HCT116 (cell line): Measurements from ENCODE around the gene TIMP4. TPM values are rescaled to one million over a fixed set of nuclear protein-coding genes. Genes with fewer than 3 reads are reported as not detected.

Experiments used
- ATAC-seq: fragments of 200-7000 bp; cut with Tn5 transposase; 2 replicates; pipeline ENCODE4 v1.9.1; 2020; ENCODE audit warnings: mild to moderate bottlenecking, moderate library complexity
- BruUV-seq: library from RNA; stranded (reverse); fragments of 400-500 nt; replicated peaks from 2 replicates; lab custom pipeline; 2021; lab: Mats Ljungman, UMichigan
- CTCF ChIA-PET: fragments of 300-600 bp; sonication (Branson Sonifier 250); formaldehyde crosslinking; loops from one replicate; lab custom pipeline; 2021; ENCODE audit warnings: antibody characterized with exemption; lab: Charles Lee
- POLR2A ChIA-PET: fragments of 300-600, 350-600 bp; sonication (Branson Sonifier 250); formaldehyde crosslinking; loops from one replicate; lab custom pipeline; 2021; ENCODE audit warnings: antibody characterized with exemption; lab: Charles Lee
- RAD21 ChIA-PET, 2 experiments: fragments of 300-600 bp; sonication (Branson Sonifier 250); formaldehyde crosslinking; loops; one replicate each; lab custom pipeline; 2023; ENCODE audit warnings: low total read pairs in 2 of 2; ENCODE audit not compliant: uncharacterized antibody in 2 of 2, unreplicated experiment in 2 of 2, low non-redundant PET in 1 of 2; lab: Charles Lee
- DNase-seq: peaks from one replicate; pipeline ENCODE4 v3.0.0-alpha.2; 2010; ENCODE audit warnings: low read depth, low spot score
- H2AFZ ChIP-seq: fragments of 200-600 bp; shearing (Covaris generic), sonication (generic); 2 replicates; pipeline ENCODE4 v1.6.1; 2017; ENCODE audit warnings: low read depth, mixed run types, mixed read lengths, antibody characterized with exemption, low read length; ENCODE audit not compliant: poor library complexity, severe bottlenecking
- H3K27ac ChIP-seq: 2 replicates; pipeline ENCODE4 v1.5.1; 2012; ENCODE audit warnings: low read depth, low read length
- H3K27me3 ChIP-seq: fragments of 200-600 bp; sonication (generic); 2 replicates; pipeline ENCODE4 v1.6.1; 2016; ENCODE audit warnings: mixed run types, low read length, mixed read lengths; ENCODE audit not compliant: insufficient read depth
- H3K36me3 ChIP-seq, 2 experiments: fragments of 200-500 bp in 1 of 2; fragments of 200-600 bp in 1 of 2; sonication (Bioruptor generic) in 1 of 2; sonication (generic) in 1 of 2; 2 replicates each; pipeline versions ENCODE4 v1.5.1 to v1.6.1; 2014 to 2016; ENCODE audit warnings: low read length in 2 of 2, inconsistent platforms in 1 of 2, mixed read lengths in 1 of 2, mixed run types in 1 of 2; ENCODE audit not compliant: insufficient read depth in 2 of 2, control insufficient read depth in 1 of 2
- H3K4me1 ChIP-seq, 2 experiments: fragments of 200-600 bp in 1 of 2; sonication (generic) in 1 of 2; 2 replicates each; pipeline versions ENCODE4 v1.5.1 to v1.6.1; 2012 to 2017; ENCODE audit warnings: low read length in 2 of 2, inconsistent platforms in 1 of 2, mild to moderate bottlenecking in 1 of 2, mixed read lengths in 1 of 2, mixed run types in 1 of 2, moderate library complexity in 1 of 2; ENCODE audit not compliant: insufficient read depth in 2 of 2, control insufficient read depth in 1 of 2
- H3K4me2 ChIP-seq: fragments of 200-600 bp; sonication (generic); 2 replicates; pipeline ENCODE4 v1.6.1; 2017; ENCODE audit warnings: mixed run types, low read length, mixed read lengths
- H3K4me3 ChIP-seq, 2 experiments: fragments of 200-600 bp in 1 of 2; sonication (generic) in 1 of 2; replicated peaks in 1 of 2; 2 replicates each; pipeline ENCODE4 v1.5.1; 2011 to 2016; ENCODE audit warnings: low read length in 2 of 2, control low read depth in 1 of 2, low read depth in 1 of 2, mild to moderate bottlenecking in 1 of 2, mixed read lengths in 1 of 2, mixed run types in 1 of 2
- H3K79me2 ChIP-seq: fragments of 200-600 bp; sonication (generic); 2 replicates; pipeline ENCODE4 v1.6.1; 2017; ENCODE audit warnings: mild to moderate bottlenecking, mixed run types, low read length, moderate library complexity, mixed read lengths; ENCODE audit not compliant: insufficient read depth
- H3K9ac ChIP-seq: fragments of 200-600 bp; sonication (generic); 2 replicates; pipeline ENCODE4 v1.6.1; 2016; ENCODE audit warnings: low read length, mixed read lengths
- H3K9me2 ChIP-seq: fragments of 200-600 bp; sonication (generic), shearing (Covaris generic); 2 replicates; pipeline ENCODE4 v1.6.1; 2017; ENCODE audit warnings: mixed run types, mild to moderate bottlenecking, moderate library complexity; ENCODE audit not compliant: insufficient read depth
- H3K9me3 ChIP-seq, 2 experiments: fragments of 200-500 bp in 1 of 2; fragments of 200-600 bp in 1 of 2; sonication (Bioruptor generic) in 1 of 2; sonication (generic) in 1 of 2; 2 replicates each; pipeline ENCODE4 v1.6.1; 2014 to 2017; ENCODE audit warnings: low read length in 2 of 2, mixed read lengths in 2 of 2, inconsistent platforms in 1 of 2, low read depth in 1 of 2, mild to moderate bottlenecking in 1 of 2, mixed run types in 1 of 2, moderate library complexity in 1 of 2; ENCODE audit not compliant: control insufficient read depth in 1 of 2, insufficient read depth in 1 of 2
- H4K20me1 ChIP-seq: fragments of 200-600 bp; sonication (generic), shearing (Covaris generic); 2 replicates; pipeline ENCODE4 v1.6.1; 2017; ENCODE audit warnings: mixed run types, mild to moderate bottlenecking, moderate library complexity; ENCODE audit not compliant: insufficient read depth
- CBX3 ChIP-seq: IDR thresholded peaks from 2 replicates; pipeline ENCODE4 v1.6.1; 2012; ENCODE audit warnings: low read depth
- CEBPB ChIP-seq: IDR thresholded peaks from 2 replicates; pipeline ENCODE4 v1.6.1; 2012; ENCODE audit warnings: low read depth
- EGR1 ChIP-seq: IDR thresholded peaks from 2 replicates; pipeline ENCODE4 v1.6.1; 2012; ENCODE audit warnings: low read depth
- EZH2 ChIP-seq: fragments of 200-600 bp; sonication (generic); IDR thresholded peaks from 2 replicates; pipeline ENCODE4 v1.6.1; 2017; ENCODE audit warnings: antibody characterized with exemption, mixed run types
- EZH2phosphoT487 ChIP-seq: fragments of 200-600 bp; IDR thresholded peaks from 2 replicates; pipeline ENCODE4 v1.6.1; 2018; ENCODE audit warnings: antibody characterized with exemption, borderline replicate concordance
- FOSL1 ChIP-seq: IDR thresholded peaks from 2 replicates; pipeline ENCODE4 v1.6.1; 2012; ENCODE audit warnings: low read depth
- JUND ChIP-seq: IDR thresholded peaks from 2 replicates; pipeline ENCODE4 v1.6.1; 2012
- POLR2A ChIP-seq: IDR thresholded peaks from 2 replicates; pipeline ENCODE4 v1.7.0; 2011; ENCODE audit warnings: borderline replicate concordance; ENCODE audit not compliant: insufficient read depth, insufficient read length; ENCODE audit errors: extremely low read depth
- SIN3A ChIP-seq: IDR thresholded peaks from 2 replicates; pipeline ENCODE4 v1.6.1; 2012; ENCODE audit warnings: low read depth
- SP1 ChIP-seq: IDR thresholded peaks from 2 replicates; pipeline ENCODE4 v1.6.1; 2012; ENCODE audit warnings: low read depth
- ZBTB33 ChIP-seq: IDR thresholded peaks from 2 replicates; pipeline ENCODE4 v1.6.1; 2011; ENCODE audit warnings: mild to moderate bottlenecking, low read length, moderate library complexity; ENCODE audit not compliant: insufficient replicate concordance; ENCODE audit errors: extremely low read depth
- ZFX ChIP-seq: fragments of 450-650 bp; IDR thresholded peaks from 2 replicates; pipeline ENCODE4 v1.6.1; 2017
- ZNF274 ChIP-seq: fragments of 200-500 bp; sonication (Bioruptor generic); IDR thresholded peaks from 2 replicates; pipeline ENCODE4 v1.6.1; 2014; ENCODE audit warnings: mild to moderate bottlenecking, low read depth, low read length, inconsistent platforms
- intact Hi-C: fragments of 100-400 bp; cut with micrococcal nuclease; formaldehyde crosslinking; loops from 2 replicates; pipeline ENCODE4 v1.10.0; 2022
- total RNA-seq: library from RNA; stranded (reverse); gene quantifications from one replicate; pipeline ENCODE4 v1.2.1, GENCODE V29; 2021; ENCODE audit not compliant: unreplicated experiment
- TF ChIP-seq, protein P1 (sequence below): IDR thresholded peaks from 2 replicates; pipeline ENCODE4 v1.6.1; 2012

TIMP4 gene
- total RNA-seq, 1 experiment from 2014 or later: not detected

GRCh38 chr3:12155828-12156227 is 2.9 kb downstream of the TIMP4 start:
- Histone ChIP-seq H3K4me1 (peaks cover 10 to 25% of the 10 kb centered on the region in 2 experiments), H3K27ac (peak overlapping the region; percentile 14; the same call in 1 of the 2 replicates), H3K79me2 (no peaks in the 10 kb centered on the region), H3K9me3 (no peaks in the 10 kb centered on the region), H3K36me3 (no peaks in the 10 kb centered on the region), H3K4me3 (peak overlapping the region in 1 of 2 experiments; percentile 36; a peak in 2 of 4 replicates), H3K9ac (peak overlapping the region; percentile 3; the same call in 1 of the 2 replicates), H2AFZ (no peak overlapping the region), H4K20me1 (no peaks in the 10 kb centered on the region), H3K27me3 (no peaks in the 10 kb centered on the region), H3K9me2 (no peaks in the 10 kb centered on the region), H3K4me2 (peak overlapping the region; percentile 66)
- POLR2A ChIA-PET: interaction anchor here (1.0 kb wide), 1 partner anchor 9 kb away, joined by 5 read pairs; no protein-coding TSS in a partner anchor
- peak; percentile 94 for ATAC-seq
- CTCF ChIA-PET: interaction anchor here (1.0 to 2.1 kb wide), 3 partner anchors 20 to 324 kb away, joined by 3 to 7 read pairs (median 5); no protein-coding TSS in a partner anchor
- intact Hi-C loops: no loop called here
- RAD21 ChIA-PET: no interaction called here
- TF ChIP-seq SIN3A: no peak
- no peak for TF ChIP-seq POLR2A
- no peak for TF ChIP-seq CEBPB
- no peak for TF ChIP-seq EZH2phosphoT487
- no peak for TF ChIP-seq EGR1
- peak; percentile 41; the same call in 1 of the 2 replicates for TF ChIP-seq CBX3
- peak; percentile 80 for TF ChIP-seq JUND
- TF ChIP-seq ZBTB33: no peak
- no peak for TF ChIP-seq EZH2
- TF ChIP-seq ZFX: no peak
- TF ChIP-seq FOSL1: peak; percentile 77
- no peak for TF ChIP-seq ZNF274
- TF ChIP-seq SP1: peak; percentile 61; the same call in 1 of the 2 replicates
- TF ChIP-seq, protein P1, sequence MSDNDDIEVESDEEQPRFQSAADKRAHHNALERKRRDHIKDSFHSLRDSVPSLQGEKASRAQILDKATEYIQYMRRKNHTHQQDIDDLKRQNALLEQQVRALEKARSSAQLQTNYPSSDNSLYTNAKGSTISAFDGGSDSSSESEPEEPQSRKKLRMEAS: no peak; the same call in 1 of the 2 replicates
- DNase-seq: peak; percentile 67
- no TSS peak for BruUV-seq
